Measurements from ENCODE around the gene KCNIP4.

Gene KCNIP4

DNA sequence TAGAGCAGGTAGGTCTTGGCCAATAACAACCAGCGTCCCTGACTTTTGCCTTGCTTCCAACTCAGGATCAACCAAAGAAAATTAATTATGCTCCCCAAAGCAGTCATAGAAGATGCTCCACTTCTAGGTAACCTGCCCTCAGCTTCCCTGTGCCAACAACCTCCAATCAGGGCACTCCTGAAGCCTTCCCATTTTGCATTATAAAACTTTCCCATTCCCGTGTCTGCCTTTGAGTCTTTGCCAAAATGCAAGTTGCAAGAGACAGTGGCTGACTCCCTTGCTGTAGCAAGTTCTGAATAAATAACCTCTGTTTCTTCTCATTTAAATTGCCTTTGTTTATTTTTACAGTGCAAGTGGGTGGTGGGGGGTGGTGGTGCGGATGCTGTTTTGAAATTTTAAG, 830.3 kb downstream of the KCNIP4 start:
- no peak for DNase-seq (ENCODE audit: low read depth)
- TF ChIP-seq, protein P1, sequence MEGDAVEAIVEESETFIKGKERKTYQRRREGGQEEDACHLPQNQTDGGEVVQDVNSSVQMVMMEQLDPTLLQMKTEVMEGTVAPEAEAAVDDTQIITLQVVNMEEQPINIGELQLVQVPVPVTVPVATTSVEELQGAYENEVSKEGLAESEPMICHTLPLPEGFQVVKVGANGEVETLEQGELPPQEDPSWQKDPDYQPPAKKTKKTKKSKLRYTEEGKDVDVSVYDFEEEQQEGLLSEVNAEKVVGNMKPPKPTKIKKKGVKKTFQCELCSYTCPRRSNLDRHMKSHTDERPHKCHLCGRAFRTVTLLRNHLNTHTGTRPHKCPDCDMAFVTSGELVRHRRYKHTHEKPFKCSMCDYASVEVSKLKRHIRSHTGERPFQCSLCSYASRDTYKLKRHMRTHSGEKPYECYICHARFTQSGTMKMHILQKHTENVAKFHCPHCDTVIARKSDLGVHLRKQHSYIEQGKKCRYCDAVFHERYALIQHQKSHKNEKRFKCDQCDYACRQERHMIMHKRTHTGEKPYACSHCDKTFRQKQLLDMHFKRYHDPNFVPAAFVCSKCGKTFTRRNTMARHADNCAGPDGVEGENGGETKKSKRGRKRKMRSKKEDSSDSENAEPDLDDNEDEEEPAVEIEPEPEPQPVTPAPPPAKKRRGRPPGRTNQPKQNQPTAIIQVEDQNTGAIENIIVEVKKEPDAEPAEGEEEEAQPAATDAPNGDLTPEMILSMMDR (IDR thresholded peaks at IDR 0.05; ENCODE audit: control insufficient read depth, insufficient read depth, low read depth, low read length, missing control alignments): no peak
- H3K4me3 ChIP-seq (ENCODE audit: control insufficient read depth, low read depth, low read length): no peak overlapping the region

GRCh38 chr4:21117541-21118180, 830.9 kb downstream of the KCNIP4 start:
- TF ChIP-seq, protein P1 (IDR thresholded peaks at IDR 0.05; ENCODE audit: control insufficient read depth, insufficient read depth, low read depth, low read length, missing control alignments): no peak
- H3K4me3 ChIP-seq (ENCODE audit: control insufficient read depth, low read depth, low read length): no peak overlapping the region
- no peak for DNase-seq (ENCODE audit: low read depth)

DNA sequence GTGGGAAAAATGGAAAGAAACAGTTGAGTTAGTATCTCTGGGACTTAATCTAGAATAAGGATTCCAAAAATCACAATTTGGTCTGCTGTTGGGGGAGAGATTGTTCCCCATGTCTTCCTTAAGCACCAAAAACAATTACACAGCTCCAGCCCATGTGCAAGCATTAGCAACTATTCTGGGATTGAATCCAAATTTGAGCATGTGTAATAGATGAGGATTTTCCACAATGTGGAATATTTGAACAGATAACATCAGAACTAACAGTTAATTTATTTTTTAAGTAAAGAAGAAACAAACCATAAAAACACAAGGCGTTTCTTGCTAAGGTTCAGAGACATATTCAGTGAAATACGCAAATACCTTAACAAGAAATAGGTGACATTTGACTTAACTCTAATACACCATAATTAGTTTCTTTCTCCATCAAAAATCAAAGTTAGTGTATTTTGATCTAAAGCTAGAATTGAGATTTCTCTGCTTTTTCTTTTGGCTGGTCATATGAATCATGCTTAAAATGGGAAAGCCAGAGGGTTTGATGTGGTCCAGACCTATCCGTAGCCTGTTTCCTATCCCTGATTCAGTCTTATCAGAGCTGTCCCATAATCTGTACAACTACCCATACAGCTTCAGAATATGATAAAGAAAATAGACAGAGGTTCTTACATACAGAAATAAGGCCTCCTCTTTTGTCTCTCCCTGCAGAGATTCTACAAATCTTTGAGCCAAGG, 834.9 kb downstream of the KCNIP4 start:
- TF ChIP-seq, protein P1 (IDR thresholded peaks at IDR 0.05; ENCODE audit: control insufficient read depth, insufficient read depth, low read depth, low read length, missing control alignments): no peak
- no peak overlapping the region for H3K4me3 ChIP-seq (ENCODE audit: control insufficient read depth, low read depth, low read length)

GRCh38 chr4:21102667-21103066, 845.9 kb downstream of the KCNIP4 start:
- H3K4me3 ChIP-seq (ENCODE audit: control insufficient read depth, low read depth, low read length): no peak overlapping the region
- TF ChIP-seq, protein P1 (IDR thresholded peaks at IDR 0.05; ENCODE audit: control insufficient read depth, insufficient read depth, low read depth, low read length, missing control alignments): no peak
- DNase-seq (ENCODE audit: low read depth): no peak

More for the DNA sequence above, 834.9 kb downstream of the KCNIP4 start:
- DNase-seq (ENCODE audit: low read depth): no peak

DNA sequence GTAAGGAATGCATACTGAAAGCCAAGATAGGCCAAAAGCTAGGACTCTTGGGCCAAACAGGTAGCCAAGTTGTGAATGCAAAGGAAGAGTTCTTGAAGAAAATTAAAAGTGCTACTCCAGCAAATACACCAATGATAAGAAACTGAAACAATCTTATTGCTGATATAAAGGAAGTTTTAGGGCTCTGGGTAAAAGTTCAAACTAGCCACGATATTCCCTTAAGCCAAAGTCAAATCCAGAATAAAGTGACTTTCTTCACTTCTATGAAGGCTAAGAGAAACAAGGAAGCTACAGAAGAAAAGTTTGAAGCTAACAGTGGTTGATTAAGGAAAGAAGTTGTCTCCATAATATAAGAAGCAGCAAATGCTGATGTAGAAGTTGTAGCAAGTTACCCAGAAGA, 850.7 kb downstream of the KCNIP4 start:
- H3K4me3 ChIP-seq (ENCODE audit: control insufficient read depth, low read depth, low read length): no peak overlapping the region
- TF ChIP-seq, protein P1 (IDR thresholded peaks at IDR 0.05; ENCODE audit: control insufficient read depth, insufficient read depth, low read depth, low read length, missing control alignments): no peak
- DNase-seq (ENCODE audit: low read depth): no peak

DNA sequence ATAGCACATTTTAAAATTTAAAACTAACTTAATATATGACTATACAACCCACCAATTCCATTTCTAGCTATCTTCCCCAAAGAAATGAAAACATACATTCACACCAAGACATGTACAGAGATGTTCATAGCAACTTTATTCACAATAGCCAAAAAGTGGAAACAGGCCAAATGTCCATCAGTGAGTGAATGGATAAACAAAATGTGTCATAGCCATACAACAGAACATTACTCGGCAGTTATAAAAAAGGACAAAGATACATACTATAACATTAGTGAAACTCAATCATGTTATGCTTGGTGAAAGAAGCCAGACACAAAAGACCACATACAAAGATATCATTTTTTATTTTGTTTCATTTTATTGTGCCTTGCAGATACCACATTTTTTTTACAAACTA, 851.5 kb downstream of the KCNIP4 start:
- H3K4me3 ChIP-seq (ENCODE audit: control insufficient read depth, low read depth, low read length): no peak overlapping the region
- TF ChIP-seq, protein P1 (IDR thresholded peaks at IDR 0.05; ENCODE audit: control insufficient read depth, insufficient read depth, low read depth, low read length, missing control alignments): no peak
- DNase-seq (ENCODE audit: low read depth): no peak

Measured in AG09309 (cell line).